ENCODE results near the gene HIGD2A. TPM values are rescaled to one million over a fixed set of nuclear protein-coding genes. Genes with fewer than 3 reads are reported as not detected.

The HIGD2A gene
- polyA plus RNA-seq, 1 of the 3 experiments (the other 2 are of a cell fraction) = 211 TPM

- no peaks in the 10 kb centered on the region for H3K4me1 ChIP-seq (ENCODE audit: control insufficient read depth in 1 of 2, insufficient read depth in 2 of 2, low read depth in 1 of 2, low read length in 1 of 2)
- POLR2A ChIA-PET = no interaction called here
Observed at GRCh38 chr5:176425138-176425537, 36.6 kb downstream of the HIGD2A start.

DNA sequence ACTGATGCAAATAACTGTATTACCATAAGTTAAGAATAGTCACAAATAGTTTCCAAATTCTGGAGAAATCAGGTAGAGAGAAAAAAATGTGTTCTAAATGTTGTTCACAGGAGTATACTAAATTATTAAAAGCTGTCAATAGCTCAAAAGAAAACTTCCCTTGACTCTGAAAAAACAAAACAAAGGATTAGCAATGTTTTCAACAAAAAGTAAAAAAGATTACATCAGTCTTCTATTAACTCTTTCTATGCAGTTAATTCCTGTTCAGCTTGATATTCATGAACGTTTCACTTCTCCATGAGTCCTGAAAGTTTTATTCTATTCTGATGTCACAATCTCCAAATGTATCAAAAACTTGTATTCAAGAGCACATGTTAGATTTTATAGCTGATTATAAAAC lies 37.2 kb downstream of the HIGD2A start:
- Histone ChIP-seq H2AFZ (ENCODE audit: low read depth) (no peak overlapping the region), H3K4me1 (ENCODE audit: control insufficient read depth in 1 of 2, insufficient read depth in 2 of 2, low read depth in 1 of 2, low read length in 1 of 2) (no peaks in the 10 kb centered on the region), H3K27ac (ENCODE audit: low read depth in 2 of 2, low read length in 1 of 2) (no peak overlapping the region), H3K36me3 (replicated peaks in 1 of 2; ENCODE audit: control insufficient read depth in 1 of 2, insufficient read depth in 2 of 2, low read length in 1 of 2) (no peaks in the 10 kb centered on the region), H3K27me3 (ENCODE audit: insufficient read depth) (no peaks in the 10 kb centered on the region; the same call in 1 of the 2 replicates), H3K4me3 (ENCODE audit: low read depth in 2 of 2, low read length in 1 of 2) (no peak overlapping the region), H3K9me2 (no peaks in the 10 kb centered on the region), H3K4me2 (no peak overlapping the region), H3K9ac (no peak overlapping the region), H3F3A (replicated peaks; ENCODE audit: insufficient read depth) (no peaks in the 10 kb centered on the region), H3K79me2 (ENCODE audit: insufficient read depth) (no peaks in the 10 kb centered on the region), H3K9me3 (no peaks in the 10 kb centered on the region), H4K20me1 (ENCODE audit: insufficient read depth) (no peaks in the 10 kb centered on the region)
- no peak for DNase-seq
- ChIA-PET POLR2A (no interaction called here), CTCF (interaction anchor here (0.7 to 1.2 kb wide), 2 partner anchors 22 to 153 kb away, joined by 3 read pairs; partner anchors contain the start of gene FAF2)
- 61% methylated on average over 1 of the region's 1 CpG for WGBS (ENCODE audit: low lambda C conversion rate)
- TF ChIP-seq, protein P1, sequence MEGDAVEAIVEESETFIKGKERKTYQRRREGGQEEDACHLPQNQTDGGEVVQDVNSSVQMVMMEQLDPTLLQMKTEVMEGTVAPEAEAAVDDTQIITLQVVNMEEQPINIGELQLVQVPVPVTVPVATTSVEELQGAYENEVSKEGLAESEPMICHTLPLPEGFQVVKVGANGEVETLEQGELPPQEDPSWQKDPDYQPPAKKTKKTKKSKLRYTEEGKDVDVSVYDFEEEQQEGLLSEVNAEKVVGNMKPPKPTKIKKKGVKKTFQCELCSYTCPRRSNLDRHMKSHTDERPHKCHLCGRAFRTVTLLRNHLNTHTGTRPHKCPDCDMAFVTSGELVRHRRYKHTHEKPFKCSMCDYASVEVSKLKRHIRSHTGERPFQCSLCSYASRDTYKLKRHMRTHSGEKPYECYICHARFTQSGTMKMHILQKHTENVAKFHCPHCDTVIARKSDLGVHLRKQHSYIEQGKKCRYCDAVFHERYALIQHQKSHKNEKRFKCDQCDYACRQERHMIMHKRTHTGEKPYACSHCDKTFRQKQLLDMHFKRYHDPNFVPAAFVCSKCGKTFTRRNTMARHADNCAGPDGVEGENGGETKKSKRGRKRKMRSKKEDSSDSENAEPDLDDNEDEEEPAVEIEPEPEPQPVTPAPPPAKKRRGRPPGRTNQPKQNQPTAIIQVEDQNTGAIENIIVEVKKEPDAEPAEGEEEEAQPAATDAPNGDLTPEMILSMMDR (IDR thresholded peaks at IDR 0.05) = no peak
- TF ChIP-seq EP300 (IDR thresholded peaks at IDR 0.05; ENCODE audit: borderline replicate concordance in 1 of 2, low read depth in 1 of 2, low read length in 1 of 2) (no peak), SIN3A (IDR thresholded peaks at IDR 0.05; ENCODE audit: borderline replicate concordance, low read depth, low read length) (no peak), TAF1 (IDR thresholded peaks at IDR 0.05; ENCODE audit: borderline replicate concordance, low read depth, low read length) (no peak), TCF12 (IDR thresholded peaks at IDR 0.05) (no peak), TEAD4 (IDR thresholded peaks at IDR 0.05; ENCODE audit: borderline replicate concordance, insufficient read depth) (no peak), NFIC (IDR thresholded peaks at IDR 0.05; ENCODE audit: borderline replicate concordance) (no peak), YY1 (IDR thresholded peaks at IDR 0.05; ENCODE audit: low read depth) (no peak), NRF1 (IDR thresholded peaks at IDR 0.05; ENCODE audit: low read depth, low read length) (no peak), CHD2 (IDR thresholded peaks at IDR 0.05; ENCODE audit: low read length, partially characterized antibody) (no peak), RFX5 (IDR thresholded peaks at IDR 0.05; ENCODE audit: low read length) (no peak), EZH2phosphoT487 (IDR thresholded peaks at IDR 0.05; ENCODE audit: borderline replicate concordance, low read depth) (no peak), GABPA (IDR thresholded peaks at IDR 0.05; ENCODE audit: low read depth) (no peak)
- TF ChIP-seq, protein P2, sequence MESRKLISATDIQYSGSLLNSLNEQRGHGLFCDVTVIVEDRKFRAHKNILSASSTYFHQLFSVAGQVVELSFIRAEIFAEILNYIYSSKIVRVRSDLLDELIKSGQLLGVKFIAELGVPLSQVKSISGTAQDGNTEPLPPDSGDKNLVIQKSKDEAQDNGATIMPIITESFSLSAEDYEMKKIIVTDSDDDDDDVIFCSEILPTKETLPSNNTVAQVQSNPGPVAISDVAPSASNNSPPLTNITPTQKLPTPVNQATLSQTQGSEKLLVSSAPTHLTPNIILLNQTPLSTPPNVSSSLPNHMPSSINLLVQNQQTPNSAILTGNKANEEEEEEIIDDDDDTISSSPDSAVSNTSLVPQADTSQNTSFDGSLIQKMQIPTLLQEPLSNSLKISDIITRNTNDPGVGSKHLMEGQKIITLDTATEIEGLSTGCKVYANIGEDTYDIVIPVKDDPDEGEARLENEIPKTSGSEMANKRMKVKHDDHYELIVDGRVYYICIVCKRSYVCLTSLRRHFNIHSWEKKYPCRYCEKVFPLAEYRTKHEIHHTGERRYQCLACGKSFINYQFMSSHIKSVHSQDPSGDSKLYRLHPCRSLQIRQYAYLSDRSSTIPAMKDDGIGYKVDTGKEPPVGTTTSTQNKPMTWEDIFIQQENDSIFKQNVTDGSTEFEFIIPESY (IDR thresholded peaks at IDR 0.05; ENCODE audit: borderline replicate concordance, low read depth) = no peak

More at GRCh38 chr5:176425138-176425537, 36.6 kb downstream of the HIGD2A start:
- H2AFZ ChIP-seq (ENCODE audit: low read depth) = no peak overlapping the region
- CTCF ChIA-PET = no interaction called here
- H3K4me2 ChIP-seq = no peak overlapping the region
- no peaks in the 10 kb centered on the region for H3K79me2 ChIP-seq (ENCODE audit: insufficient read depth)
- H3F3A ChIP-seq (replicated peaks; ENCODE audit: insufficient read depth) = no peaks in the 10 kb centered on the region
- 71% methylated on average over 1 of the region's 1 CpG for WGBS (ENCODE audit: low lambda C conversion rate)
- H3K4me3 ChIP-seq (ENCODE audit: low read depth in 2 of 2, low read length in 1 of 2) = no peak overlapping the region
- no peak for DNase-seq
- H3K36me3 ChIP-seq (replicated peaks in 1 of 2; ENCODE audit: control insufficient read depth in 1 of 2, insufficient read depth in 2 of 2, low read length in 1 of 2) = no peaks in the 10 kb centered on the region
- no peaks in the 10 kb centered on the region; the same call in 1 of the 2 replicates for H3K27me3 ChIP-seq (ENCODE audit: insufficient read depth)
- no peaks in the 10 kb centered on the region for H3K9me2 ChIP-seq
- no peak overlapping the region for H3K9ac ChIP-seq
- H3K9me3 ChIP-seq = no peaks in the 10 kb centered on the region
- H4K20me1 ChIP-seq (ENCODE audit: insufficient read depth) = no peaks in the 10 kb centered on the region
- H3K27ac ChIP-seq (ENCODE audit: low read depth in 2 of 2, low read length in 1 of 2) = no peak overlapping the region
- no peak for TF ChIP-seq YY1 (IDR thresholded peaks at IDR 0.05; ENCODE audit: low read depth)
- no peak for TF ChIP-seq NFIC (IDR thresholded peaks at IDR 0.05; ENCODE audit: borderline replicate concordance)
- TF ChIP-seq EP300 (IDR thresholded peaks at IDR 0.05; ENCODE audit: borderline replicate concordance in 1 of 2, low read depth in 1 of 2, low read length in 1 of 2) = no peak
- TF ChIP-seq RXRA (IDR thresholded peaks at IDR 0.05; ENCODE audit: borderline replicate concordance, low read depth) = no peak
- TF ChIP-seq, protein P2 (IDR thresholded peaks at IDR 0.05; ENCODE audit: borderline replicate concordance, low read depth) = no peak
- TF ChIP-seq TEAD4 (IDR thresholded peaks at IDR 0.05; ENCODE audit: borderline replicate concordance, insufficient read depth) = no peak
- TF ChIP-seq GABPA (IDR thresholded peaks at IDR 0.05; ENCODE audit: low read depth) = no peak
- TF ChIP-seq ELF1 (IDR thresholded peaks at IDR 0.05) = no peak
- TF ChIP-seq, protein P3, sequence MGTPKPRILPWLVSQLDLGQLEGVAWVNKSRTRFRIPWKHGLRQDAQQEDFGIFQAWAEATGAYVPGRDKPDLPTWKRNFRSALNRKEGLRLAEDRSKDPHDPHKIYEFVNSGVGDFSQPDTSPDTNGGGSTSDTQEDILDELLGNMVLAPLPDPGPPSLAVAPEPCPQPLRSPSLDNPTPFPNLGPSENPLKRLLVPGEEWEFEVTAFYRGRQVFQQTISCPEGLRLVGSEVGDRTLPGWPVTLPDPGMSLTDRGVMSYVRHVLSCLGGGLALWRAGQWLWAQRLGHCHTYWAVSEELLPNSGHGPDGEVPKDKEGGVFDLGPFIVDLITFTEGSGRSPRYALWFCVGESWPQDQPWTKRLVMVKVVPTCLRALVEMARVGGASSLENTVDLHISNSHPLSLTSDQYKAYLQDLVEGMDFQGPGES (IDR thresholded peaks at IDR 0.05; ENCODE audit: low read depth, low read length) = no peak
- TF ChIP-seq MXI1 (IDR thresholded peaks at IDR 0.05; ENCODE audit: low read depth, low read length) = no peak
- TF ChIP-seq RFX5 (IDR thresholded peaks at IDR 0.05; ENCODE audit: low read length) = no peak
- no peak for TF ChIP-seq NRF1 (IDR thresholded peaks at IDR 0.05; ENCODE audit: low read depth, low read length)
- no peak for TF ChIP-seq FOXJ3 (CRISPR knock-in tag; IDR thresholded peaks at IDR 0.05)
- TF ChIP-seq RCOR1 (IDR thresholded peaks at IDR 0.05; ENCODE audit: low read length) = no peak

Data from SK-N-SH (cell line).